GM11168 (cell line): ENCODE results near the gene GANC.
"Not testable (repeated sequence)": the region's sequence is repeated elsewhere in the genome, so short reads cannot be mapped to it uniquely, and the experiment has no call there.

Source experiments
- in situ Hi-C: fragments of 300-500 bp; cut with MboI; formaldehyde crosslinking; loops from one replicate; pipeline ENCODE4 v1.12.0; 2022; ENCODE audit warnings: low sequenced_read_pairs; ENCODE audit not compliant: unreplicated experiment

The GANC gene, protein sequence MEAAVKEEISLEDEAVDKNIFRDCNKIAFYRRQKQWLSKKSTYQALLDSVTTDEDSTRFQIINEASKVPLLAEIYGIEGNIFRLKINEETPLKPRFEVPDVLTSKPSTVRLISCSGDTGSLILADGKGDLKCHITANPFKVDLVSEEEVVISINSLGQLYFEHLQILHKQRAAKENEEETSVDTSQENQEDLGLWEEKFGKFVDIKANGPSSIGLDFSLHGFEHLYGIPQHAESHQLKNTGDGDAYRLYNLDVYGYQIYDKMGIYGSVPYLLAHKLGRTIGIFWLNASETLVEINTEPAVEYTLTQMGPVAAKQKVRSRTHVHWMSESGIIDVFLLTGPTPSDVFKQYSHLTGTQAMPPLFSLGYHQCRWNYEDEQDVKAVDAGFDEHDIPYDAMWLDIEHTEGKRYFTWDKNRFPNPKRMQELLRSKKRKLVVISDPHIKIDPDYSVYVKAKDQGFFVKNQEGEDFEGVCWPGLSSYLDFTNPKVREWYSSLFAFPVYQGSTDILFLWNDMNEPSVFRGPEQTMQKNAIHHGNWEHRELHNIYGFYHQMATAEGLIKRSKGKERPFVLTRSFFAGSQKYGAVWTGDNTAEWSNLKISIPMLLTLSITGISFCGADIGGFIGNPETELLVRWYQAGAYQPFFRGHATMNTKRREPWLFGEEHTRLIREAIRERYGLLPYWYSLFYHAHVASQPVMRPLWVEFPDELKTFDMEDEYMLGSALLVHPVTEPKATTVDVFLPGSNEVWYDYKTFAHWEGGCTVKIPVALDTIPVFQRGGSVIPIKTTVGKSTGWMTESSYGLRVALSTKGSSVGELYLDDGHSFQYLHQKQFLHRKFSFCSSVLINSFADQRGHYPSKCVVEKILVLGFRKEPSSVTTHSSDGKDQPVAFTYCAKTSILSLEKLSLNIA (N-terminal part only)

GRCh38 chr15:42272939-42273899 lies at the start of gene GANC, which contains the start of gene TMEM87A:
Gene GANC, plus strand, starts transcription at chr15:42273201. Its CDS starts 1,281 bp downstream, at chr15:42274482.
Gene TMEM87A, minus strand, starts transcription at chr15:42273433. Its CDS starts 35 bp downstream, at chr15:42273398.
- in situ Hi-C loops, result no loop called here

DNA sequence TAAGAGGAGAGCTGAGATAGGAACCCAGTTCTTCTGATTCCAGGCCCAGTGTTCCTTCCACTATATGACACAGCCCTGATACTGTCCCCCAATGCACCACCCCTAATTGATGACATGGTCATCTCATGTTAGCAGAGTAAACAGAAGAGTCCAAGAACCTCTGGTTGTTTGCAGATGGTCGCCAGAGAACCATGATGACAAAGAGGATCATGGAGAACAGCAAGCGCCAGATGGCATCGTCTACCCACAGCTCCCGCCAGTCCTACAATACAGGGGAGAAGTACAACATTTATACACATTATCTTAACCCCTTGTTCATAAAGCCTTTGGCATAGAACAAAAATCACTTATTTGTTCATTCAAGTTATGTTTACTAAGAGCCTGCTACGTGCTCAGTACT lies 46.4 kb upstream of the GANC start:
- in situ Hi-C loops, result no loop called here

DNA sequence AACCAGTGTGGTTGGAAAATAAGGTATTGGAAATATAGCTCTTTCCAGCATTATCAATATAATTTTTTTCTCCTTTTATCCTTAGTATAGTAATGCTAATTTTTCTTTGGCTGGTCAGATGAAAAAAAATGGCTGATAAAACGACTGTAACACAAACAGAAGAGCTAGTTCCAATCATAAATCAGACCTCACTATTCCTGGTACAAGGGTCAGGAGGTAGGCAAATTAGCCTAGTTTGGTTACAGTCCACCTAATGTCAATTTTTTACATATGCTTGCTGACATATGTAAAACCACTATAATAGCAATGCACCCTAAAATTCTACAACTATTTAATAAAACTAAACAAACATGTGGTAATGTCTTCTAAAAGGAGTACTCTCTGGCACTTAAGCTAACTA lies 45.0 kb upstream of the GANC start:
- in situ Hi-C loops, result no loop called here

- in situ Hi-C loops, result not testable (repeated sequence)
These were observed 44.0 kb upstream of the GANC start for GRCh38 chr15:42228981-42229380.

DNA sequence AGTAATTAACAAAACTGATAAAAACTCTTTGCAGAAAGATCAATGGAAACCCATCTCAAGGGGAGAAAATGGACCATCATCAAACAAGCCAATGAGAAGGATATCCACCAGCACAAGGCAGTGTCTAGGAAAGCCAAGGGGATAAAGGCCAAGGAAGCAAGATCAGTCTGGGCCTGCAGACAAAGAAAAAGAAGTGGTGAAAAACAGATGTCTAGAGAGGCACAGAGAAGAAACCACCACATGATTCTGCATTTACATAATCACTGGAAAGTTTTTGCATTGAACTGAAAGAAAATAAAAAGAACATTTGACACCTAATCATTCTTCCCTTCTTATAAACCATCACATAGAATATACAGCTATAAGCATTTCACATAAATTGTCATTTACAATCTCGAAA lies 41.9 kb upstream of the GANC start:
- in situ Hi-C loops, result no loop called here

DNA sequence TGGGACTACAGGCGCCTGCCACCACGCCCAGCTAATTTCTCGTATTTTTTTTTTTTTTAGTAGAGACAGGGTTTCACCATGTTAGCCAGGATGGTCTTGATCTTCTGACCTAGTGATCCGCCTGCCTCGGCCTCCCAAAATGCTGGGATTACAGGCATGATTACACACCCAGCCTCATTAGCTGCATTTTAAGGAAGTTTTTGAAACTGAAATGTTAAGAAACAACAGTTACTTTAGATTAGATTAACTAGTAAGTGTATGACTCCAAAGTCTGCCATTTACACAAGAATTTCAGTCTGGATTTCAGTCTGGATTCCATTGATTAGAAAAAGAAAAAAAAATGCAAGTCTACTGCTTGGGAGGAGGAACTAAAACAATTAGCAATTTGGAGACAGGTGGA lies 40.4 kb upstream of the GANC start:
- in situ Hi-C loops, result no loop called here

- in situ Hi-C loops, result no loop called here
These were observed 39.9 kb upstream of the GANC start for GRCh38 chr15:42233107-42233506.

- in situ Hi-C loops, result no loop called here
These were observed 33.3 kb upstream of the GANC start for GRCh38 chr15:42239528-42240182.

DNA sequence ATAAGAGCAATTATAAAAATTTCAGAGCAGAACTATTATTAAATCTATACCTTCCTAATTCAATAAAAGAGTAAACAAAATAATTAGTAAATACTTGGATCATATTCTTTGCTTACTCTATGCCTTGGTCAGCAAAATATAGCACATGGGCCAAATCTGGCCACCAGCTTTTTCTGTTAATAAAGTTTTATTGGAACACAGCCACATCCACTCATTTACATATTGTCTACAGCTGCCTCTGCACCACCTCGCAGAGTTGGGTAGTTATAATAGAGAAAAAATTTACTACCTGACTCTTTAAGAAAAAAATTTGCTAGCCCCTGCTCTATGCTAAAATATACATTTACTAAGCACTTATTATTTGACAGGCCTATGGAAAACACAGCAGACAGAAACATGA lies 32.2 kb upstream of the GANC start:
- in situ Hi-C loops, result no loop called here

- in situ Hi-C loops, result no loop called here
These were observed 19.7 kb upstream of the GANC start for GRCh38 chr15:42253300-42253699.

DNA sequence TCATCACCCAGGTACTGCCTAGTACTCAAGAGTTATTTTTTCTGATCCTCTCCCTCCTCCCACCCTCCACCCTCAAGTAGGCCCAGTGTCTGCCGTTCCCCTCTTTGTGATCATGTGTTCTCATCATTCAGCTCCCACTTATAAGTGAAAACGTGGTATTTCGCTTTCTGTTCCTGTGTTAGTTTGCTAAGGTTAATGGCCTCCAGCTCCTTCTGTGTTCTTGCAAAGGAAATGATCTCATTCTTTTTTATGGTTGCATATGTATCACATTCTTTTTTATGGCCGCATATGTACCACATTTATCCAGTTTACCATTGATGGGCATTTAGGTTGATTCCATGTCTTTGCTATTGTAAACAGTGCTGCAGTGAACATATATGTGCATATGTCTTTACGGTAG lies 8.2 kb upstream of the GANC start:
- in situ Hi-C loops, result no loop called here

DNA sequence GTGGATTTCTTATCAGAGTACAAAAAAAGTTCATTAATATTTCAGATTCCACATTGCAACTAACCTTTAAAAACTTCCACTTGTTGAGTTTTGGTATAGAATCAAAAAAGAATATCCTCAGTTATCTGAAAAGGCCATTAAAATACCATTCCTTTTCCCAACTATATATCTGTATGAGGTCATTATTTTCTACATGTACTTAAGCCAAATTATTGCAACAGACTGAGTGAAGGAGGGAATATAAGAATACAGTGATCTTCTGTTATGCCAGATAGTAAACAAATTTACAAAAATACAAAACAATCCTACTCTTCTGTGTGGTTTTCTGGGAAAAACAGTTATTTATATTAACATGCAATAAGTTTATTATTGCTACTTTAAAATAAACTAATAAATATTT lies 5.7 kb upstream of the GANC start:
- in situ Hi-C loops, result no loop called here

DNA sequence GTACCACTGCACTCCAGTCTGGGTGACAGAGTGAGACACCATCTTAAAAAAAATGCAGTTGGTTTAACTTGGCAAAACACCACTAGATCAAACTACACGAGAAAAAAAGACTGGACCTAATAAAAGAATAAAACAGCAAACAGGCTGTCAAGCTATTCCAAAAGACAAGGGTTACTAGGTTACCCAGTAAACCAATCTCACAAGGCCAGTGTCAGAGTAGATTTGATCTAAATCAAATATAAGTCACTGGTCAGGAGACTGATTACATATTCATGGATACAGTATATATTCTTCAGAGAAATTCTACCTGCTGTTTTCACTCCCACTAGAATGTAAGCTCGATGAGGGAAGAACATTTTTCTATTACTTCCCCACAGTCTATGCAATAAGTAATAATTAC lies 2.5 kb upstream of the GANC start:
- in situ Hi-C loops, result no loop called here

GRCh38 chr15:42270996-42271395 lies 2.0 kb upstream of the GANC start:
- in situ Hi-C loops, result no loop called here

GRCh38 chr15:42273900-42274701 lies 1.1 kb downstream of the GANC start:
- in situ Hi-C loops, result no loop called here

- in situ Hi-C loops, result no loop called here
These were observed 1.6 kb downstream of the GANC start for GRCh38 chr15:42274702-42274989.

DNA sequence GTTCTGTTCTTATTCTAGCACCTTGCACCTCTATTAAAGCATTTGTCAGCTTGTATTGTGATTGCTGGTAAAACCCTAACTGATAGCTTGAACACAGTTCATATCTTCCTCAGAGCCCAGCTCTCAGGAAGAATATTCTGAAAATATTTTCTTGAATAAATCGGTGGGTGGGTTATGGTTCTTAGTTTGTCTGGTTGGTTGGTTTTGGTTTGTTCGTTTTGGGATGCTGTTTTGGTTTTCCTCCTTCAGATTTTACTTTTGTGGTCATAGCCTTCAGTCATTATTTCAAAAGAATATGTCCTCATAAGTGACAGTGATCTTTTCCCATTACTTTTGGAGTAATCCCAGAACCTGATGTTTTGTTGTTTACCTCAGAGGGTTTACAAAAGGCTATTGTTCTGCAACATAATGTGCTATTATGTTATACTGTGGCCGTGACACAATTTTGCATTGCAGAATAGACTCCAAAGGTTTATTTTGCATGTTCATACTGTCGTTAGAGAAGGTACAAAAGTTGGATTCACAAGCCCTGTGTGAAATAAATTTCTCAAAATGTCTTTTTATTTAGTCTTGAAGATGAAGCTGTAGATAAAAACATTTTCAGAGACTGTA lies 2.9 kb downstream of the GANC start:
- in situ Hi-C loops, result no loop called here

- in situ Hi-C loops, result no loop called here
These were observed 3.8 kb downstream of the GANC start for GRCh38 chr15:42276762-42277161.
